K562 (cell line): Measurements from ENCODE around the gene TARBP1. TPM values are rescaled to one million over a fixed set of nuclear protein-coding genes. Genes with fewer than 3 reads are reported as not detected.

Experiments used
- ATAC-seq: fragments of 200-7000 bp; cut with Tn5 transposase; 3 replicates; pipeline ENCODE4 v1.9.1; 2020; ENCODE audit warnings: moderate library complexity
- BruUV-seq: library from RNA; stranded (reverse); fragments of 400-500 nt; replicated peaks from 2 replicates; lab custom pipeline; 2021; lab: Mats Ljungman, UMichigan
- CTCF ChIA-PET: fragments of 300-600 bp; formaldehyde crosslinking; extraction: SDS; loops from one replicate; lab custom pipeline; 2021; ENCODE audit warnings: low intra/inter-chr PET ratio; lab: Yijun Ruan, JAX
- POLR2A ChIA-PET: fragments of 300-600, 350-650 bp; sonication (Branson Sonifier 250); formaldehyde crosslinking; extraction: SDS; loops from one replicate; lab custom pipeline; 2021; ENCODE audit warnings: antibody characterized with exemption, inconsistent platforms; lab: Yijun Ruan, JAX
- DNase-seq, 4 experiments: peaks; one replicate each; pipeline versions ENCODE4 v3.0.0 to v3.0.0-alpha.2; 2011 to 2018; ENCODE audit warnings: low spot score in 3 of 4, mixed read lengths in 3 of 4; ENCODE audit errors: extremely low read depth in 1 of 4
- FAIRE-seq: peaks from 2 replicates; lab custom pipeline; 2011; peaks lifted over from hg19 to GRCh38; lab: Jason Lieb, UNC
- H2AFZ ChIP-seq: 2 replicates; pipeline ENCODE4 v1.6.0; 2011; ENCODE audit warnings: low read depth, low read length, control low read depth, inconsistent platforms
- H3K27ac ChIP-seq: fragments of 200-600 bp; 3 replicates; pipeline ENCODE4 v1.8.0; 2011; ENCODE audit warnings: low read depth, mild to moderate bottlenecking, control low read depth, inconsistent platforms, low read length, moderate library complexity, mixed read lengths; ENCODE audit errors: extremely low read depth
- H3K27me3 ChIP-seq, 2 experiments: fragments of 300-600 bp in 1 of 2; 2 replicates in 1 of 2; 3 replicates in 1 of 2; pipeline versions ENCODE4 v1.6.0 to v1.8.0; 2011; ENCODE audit warnings: inconsistent platforms in 2 of 2, low read length in 2 of 2, mild to moderate bottlenecking in 1 of 2, mixed read lengths in 1 of 2, moderate library complexity in 1 of 2; ENCODE audit not compliant: control insufficient read depth in 2 of 2, insufficient read depth in 2 of 2
- H3K36me3 ChIP-seq: fragments of 300-600 bp; 3 replicates; pipeline ENCODE4 v1.8.0; 2011; ENCODE audit warnings: mild to moderate bottlenecking, low read length, inconsistent platforms; ENCODE audit not compliant: control insufficient read depth, insufficient read depth
- H3K4me1 ChIP-seq, 2 experiments: fragments of 200-600 bp in 1 of 2; replicated peaks in 1 of 2; 2 replicates in 1 of 2; 3 replicates in 1 of 2; pipeline versions ENCODE4 v1.5.1 to v1.8.0; 2011; ENCODE audit warnings: inconsistent platforms in 2 of 2, low read length in 2 of 2, mild to moderate bottlenecking in 1 of 2, mixed read lengths in 1 of 2, moderate library complexity in 1 of 2; ENCODE audit not compliant: control insufficient read depth in 2 of 2, insufficient read depth in 2 of 2
- H3K4me2 ChIP-seq: 2 replicates; pipeline ENCODE4 v1.6.1; 2011; ENCODE audit warnings: low read length, control low read depth, inconsistent platforms, mixed read lengths; ENCODE audit not compliant: insufficient read depth
- H3K4me3 ChIP-seq: fragments of 200-600 bp; sonication (generic), shearing (Covaris generic); 2 replicates; pipeline ENCODE4 v1.5.1; 2016; ENCODE audit warnings: control low read depth, inconsistent platforms
- H3K79me2 ChIP-seq: fragments of 200-600 bp; 3 replicates; pipeline ENCODE4 v1.8.0; 2011; ENCODE audit warnings: low read length, inconsistent platforms; ENCODE audit not compliant: control insufficient read depth, insufficient read depth
- H3K9ac ChIP-seq, 2 experiments: 2 replicates each; pipeline versions ENCODE4 v1.6.0 to v1.6.1; 2011; ENCODE audit warnings: low read depth in 2 of 2, low read length in 2 of 2, control low read depth in 1 of 2, inconsistent platforms in 1 of 2, mild to moderate bottlenecking in 1 of 2, mixed read lengths in 1 of 2; ENCODE audit not compliant: insufficient read depth in 1 of 2
- H3K9me1 ChIP-seq: one replicate; pipeline ENCODE4 v1.6.0; 2011; ENCODE audit warnings: inconsistent platforms, mild to moderate bottlenecking, low read length, moderate library complexity; ENCODE audit not compliant: control insufficient read depth, insufficient read depth
- H3K9me3 ChIP-seq: replicated peaks from 2 replicates; pipeline ENCODE4 v1.5.1; 2011; ENCODE audit warnings: low read depth, low read length, inconsistent platforms; ENCODE audit not compliant: control insufficient read depth, insufficient read depth
- H4K20me1 ChIP-seq: replicated peaks from 2 replicates; pipeline ENCODE4 v1.6.1; 2011; ENCODE audit warnings: low read length, inconsistent platforms, mixed read lengths; ENCODE audit not compliant: control insufficient read depth, insufficient read depth
- ATF4 ChIP-seq: fragments of 450-650 bp; formaldehyde crosslinking; IDR thresholded peaks from 2 replicates; pipeline ENCODE4 v1.4.0; 2022; ENCODE audit warnings: mild to moderate bottlenecking, moderate library complexity
- BDP1 ChIP-seq: IDR thresholded peaks from 3 replicates; pipeline ENCODE4 v1.6.1; 2011; ENCODE audit not compliant: insufficient read length, insufficient read depth
- ETV1 ChIP-seq: fragments of 450-650 bp; conservative IDR thresholded peaks from 2 replicates; pipeline ENCODE4 v1.6.1; 2016; ENCODE audit warnings: missing genetic modification characterization, control low read depth, low read depth, missing compliant biosample characterization
- FOXK2 ChIP-seq, 2 experiments: fragments of 450-650 bp; IDR thresholded peaks in 1 of 2; conservative IDR thresholded peaks in 1 of 2; 2 replicates each; pipeline ENCODE4 v1.6.1; 2016; ENCODE audit warnings: low read depth in 2 of 2, mild to moderate bottlenecking in 1 of 2
- HDGF ChIP-seq: fragments of 450-650 bp; IDR thresholded peaks from 2 replicates; pipeline ENCODE4 v1.6.1; 2016
- MXD1 ChIP-seq: fragments of 250-450 bp; sonication (Bioruptor Pico); IDR thresholded peaks from 2 replicates; pipeline ENCODE4 v1.8.0; 2021; ENCODE audit warnings: borderline replicate concordance, mild to moderate bottlenecking, moderate library complexity; ENCODE audit not compliant: poor library complexity, severe bottlenecking
- MYBL2 ChIP-seq, 2 experiments: fragments of 450-650 bp in 1 of 2; sonication (generic) in 1 of 2; formaldehyde crosslinking in 1 of 2; IDR thresholded peaks; 2 replicates each; pipeline versions ENCODE4 v1.6.1 to v1.8.1; 2017 to 2022; ENCODE audit warnings: borderline replicate concordance in 1 of 2, inconsistent platforms in 1 of 2, low read depth in 1 of 2, mild to moderate bottlenecking in 1 of 2, missing genetic modification reagents in 1 of 2, moderate library complexity in 1 of 2
- NEUROD1 ChIP-seq: fragments of 150-350 bp; IDR thresholded peaks from 2 replicates; pipeline ENCODE4 v1.6.1; 2014; ENCODE audit warnings: borderline replicate concordance, low read length, low read depth; ENCODE audit not compliant: partially characterized antibody
- SP1 ChIP-seq: sonication (generic); formaldehyde crosslinking; IDR thresholded peaks from 2 replicates; pipeline ENCODE4 v1.8.1; 2022; ENCODE audit warnings: mild to moderate bottlenecking, missing genetic modification reagents
- STAG1 ChIP-seq: sonication (generic); formaldehyde crosslinking; IDR thresholded peaks from 2 replicates; pipeline ENCODE4 v1.5.0; 2020; ENCODE audit warnings: missing genetic modification reagents, borderline replicate concordance
- TAF15 ChIP-seq: fragments of 200-400 bp; formaldehyde crosslinking; IDR thresholded peaks from 2 replicates; pipeline ENCODE4 v1.6.1; 2017; ENCODE audit warnings: mild to moderate bottlenecking, low read depth, low read length, moderate library complexity
- TRIM24 ChIP-seq, 2 experiments: fragments of 450-650 bp; IDR thresholded peaks; 2 replicates each; pipeline ENCODE4 v1.6.1; 2016
- ZBTB1 ChIP-seq: sonication (generic); formaldehyde crosslinking; IDR thresholded peaks from 2 replicates; pipeline ENCODE4 v1.8.1; 2023; ENCODE audit warnings: missing genetic modification reagents, low read depth, mild to moderate bottlenecking, borderline replicate concordance
- ZFX ChIP-seq: sonication (generic); formaldehyde crosslinking; IDR thresholded peaks from 2 replicates; pipeline ENCODE4 v1.8.0; 2022; ENCODE audit warnings: mild to moderate bottlenecking, missing genetic modification reagents, moderate library complexity
- ZHX1 ChIP-seq: fragments of 150-350 bp; conservative IDR thresholded peaks from 2 replicates; pipeline ENCODE4 v1.6.1; 2014; ENCODE audit warnings: low read length
- ZNF197 ChIP-seq: fragments of 200-800 bp; sonication (Bioruptor generic); IDR thresholded peaks from 2 replicates; pipeline ENCODE4 v1.6.1; 2016; ENCODE audit warnings: low read depth, missing genetic modification characterization, missing compliant biosample characterization
- WGBS: fragments of 100-300 bp; shearing (Covaris generic); methylation state at CpG from one replicate; pipeline ENCODE4 v1.1.6; 2016; ENCODE audit warnings: low coverage, mixed read lengths; ENCODE audit not compliant: insufficient coverage; ENCODE audit errors: missing lambda C conversion rate; 5-methylcytosine and 5-hydroxymethylcytosine counted together
- in situ Hi-C: fragments of 300-500 bp; cut with MboI; formaldehyde crosslinking; loops from 4 replicates; pipeline ENCODE4 v1.15.0; 2018; ENCODE audit warnings: inconsistent platforms, mixed read lengths
- intact Hi-C: fragments of 100-400 bp; cut with micrococcal nuclease; formaldehyde crosslinking; loops from 2 replicates; pipeline ENCODE4 v1.14.2; 2022
- polyA plus RNA-seq, 8 experiments: library from polyadenylated mRNA; depleted of rRNA in 4 of 8; stranded (reverse) in 5 of 8; unstranded in 3 of 8; fragments of >200 nt; fragmentation: Nextera tagmentation in 2 of 8; fragmentation: Illumina TruSeq in 1 of 8; extraction: Ambion mirVana in 2 of 8; extraction: Trizol in 1 of 8; gene quantifications; 2 replicates each; pipeline versions ENCODE4 v1.2.1 to v1.2.3, GENCODE V29; 2011 to 2014; ENCODE audit warnings: inconsistent platforms in 1 of 8, missing spikeins in 1 of 8
- total RNA-seq, 7 experiments: library from RNA; depleted of rRNA in 6 of 7; stranded (reverse); fragments of >200 nt in 6 of 7; fragmentation: Illumina TruSeq in 2 of 7; extraction: Trizol in 2 of 7; gene quantifications; 2 replicates each; pipeline versions ENCODE4 v1.2.1 to v1.2.3, GENCODE V29; 2011 to 2021; ENCODE audit warnings: low replicate concordance in 1 of 7

Gene TARBP1
- total and polyA plus RNA-seq, 9 of the 15 experiments (the other 6 are each of a cell fraction or from before 2014, with no cell fraction given): 8.8 to 48.0 (median 22.9) TPM

- H3K27me3 ChIP-seq: no peaks in the 10 kb centered on the region
- ATAC-seq (peak; percentile 86), DNase-seq (peak; percentile 39 to 76 (median 52)), FAIRE-seq (peak; percentile 85)
- no peak overlapping the region for H3K4me3 ChIP-seq
- H3K27ac ChIP-seq: peak overlapping the region; percentile 69
- CTCF ChIA-PET: no interaction called here
- no peaks in the 10 kb centered on the region for H3K9me1 ChIP-seq
- in situ Hi-C loops: no loop called here
- H3K4me2 ChIP-seq: peak overlapping the region; percentile 40; the same call in 1 of the 2 replicates
- BruUV-seq: no TSS peak
- H3K36me3 ChIP-seq: no peaks in the 10 kb centered on the region
- H2AFZ ChIP-seq: peak overlapping the region; percentile 93
- peak overlapping the region in 1 of 2 experiments; percentile 16; a peak in 2 of 4 replicates for H3K9ac ChIP-seq
- 47% methylated on average over 3 of the region's 3 CpGs for WGBS
- POLR2A ChIA-PET: interaction anchor here (0.7 to 1.8 kb wide), 4 partner anchors 9 to 14 kb away, joined by 3 to 9 read pairs (median 6); partner anchors contain the start of gene COA6
- no peaks in the 10 kb centered on the region for H3K9me3 ChIP-seq
- peaks cover 5 to 20% of the 10 kb centered on the region in 2 experiments; a peak in 3 of 5 replicates for H3K4me1 ChIP-seq
- no peaks in the 10 kb centered on the region for H3K79me2 ChIP-seq
- H4K20me1 ChIP-seq: no peaks in the 10 kb centered on the region
- intact Hi-C loops: no loop called here
- TF ChIP-seq HDGF (no peak), ATF4 (CRISPR knock-in tag) (peak; percentile 55), SP1 (no peak), BDP1 (no peak), ETV1 (tag) (peak; percentile 85), ZNF197 (peak; percentile 82; the same call in 1 of the 2 replicates), TRIM24 (IDR thresholded peaks at IDR 0.05) (peak in 1 of 2 experiments; percentile 66; a peak in 2 of 4 replicates), FOXK2 (conservative IDR thresholded peaks at IDR 0.05 in 1 of 2, IDR thresholded peaks at IDR 0.05 in 1 of 2; ENCODE audit: low read depth in 2 of 2) (no peak), NEUROD1 (no peak), ZFX (CRISPR knock-in tag) (no peak), ZHX1 (no peak), ZBTB1 (no peak), MYBL2 (IDR thresholded peaks at IDR 0.05; ENCODE audit: low read depth) (no peak), MYBL2 (CRISPR knock-in tag; IDR thresholded peaks at IDR 0.05; ENCODE audit: borderline replicate concordance) (no peak), TAF15 (no peak), MXD1 (CRISPR knock-in tag) (no peak), STAG1 (CRISPR knock-in tag) (no peak)
These were observed 117.8 kb downstream of the TARBP1 start for GRCh38 chr1:234361102-234361603.
